ENCODE measurements around the gene C1QL2.

The C1QL2 gene

GRCh38 chr2:119155633-119156032 is 2.9 kb downstream of the C1QL2 start:
- Histone ChIP-seq H3K4me1 (ENCODE audit: insufficient read depth, insufficient read length) (peaks cover 2% of the 10 kb centered on the region), H3K4me3 (ENCODE audit: insufficient read length, low read depth) (peak overlapping the region; percentile 62), H3K27me3 (ENCODE audit: insufficient read depth, insufficient read length) (peaks cover 44% of the 10 kb centered on the region), H3K36me3 (ENCODE audit: insufficient read depth, insufficient read length, low read length) (no peaks in the 10 kb centered on the region), H3K9ac (ENCODE audit: insufficient read length, low read depth) (peak overlapping the region; percentile 77), H3K9me3 (ENCODE audit: insufficient read depth, low read length) (no peaks in the 10 kb centered on the region)
- DNase-seq (ENCODE audit: low read depth, low spot score) = peak; percentile 94
- TF ChIP-seq ZNF274 (IDR thresholded peaks at IDR 0.05; ENCODE audit: low read depth, low read length) (no peak), YY1 (IDR thresholded peaks at IDR 0.05; ENCODE audit: insufficient read depth, insufficient read length) (no peak), SUZ12 (IDR thresholded peaks at IDR 0.05; ENCODE audit: extremely low read depth, insufficient read depth, insufficient read length) (no peak)

GRCh38 chr2:119154076-119154475 is 4.5 kb downstream of the C1QL2 start:
- Histone ChIP-seq H3K36me3 (ENCODE audit: insufficient read depth, insufficient read length, low read length) (no peaks in the 10 kb centered on the region), H3K27me3 (ENCODE audit: insufficient read depth, insufficient read length) (peaks cover 32% of the 10 kb centered on the region)
- no peak for DNase-seq (ENCODE audit: low read depth, low spot score)

GRCh38 chr2:119149611-119150010 is 8.9 kb downstream of the C1QL2 start:
- DNase-seq (ENCODE audit: low read depth, low spot score) = no peak
- H3K27me3 ChIP-seq (ENCODE audit: insufficient read depth, insufficient read length) = peaks cover 3% of the 10 kb centered on the region
- H3K9ac ChIP-seq (ENCODE audit: insufficient read length, low read depth) = no peak overlapping the region

More at GRCh38 chr2:119154076-119154475, 4.5 kb downstream of the C1QL2 start:
- Histone ChIP-seq H3K9ac (ENCODE audit: insufficient read length, low read depth) (no peak overlapping the region), H3K9me3 (ENCODE audit: insufficient read depth, low read length) (no peaks in the 10 kb centered on the region), H3K4me3 (ENCODE audit: insufficient read length, low read depth) (no peak overlapping the region), H3K4me1 (ENCODE audit: insufficient read depth, insufficient read length) (peaks cover 2% of the 10 kb centered on the region)
- TF ChIP-seq SUZ12 (IDR thresholded peaks at IDR 0.05; ENCODE audit: extremely low read depth, insufficient read depth, insufficient read length) (no peak), YY1 (IDR thresholded peaks at IDR 0.05; ENCODE audit: insufficient read depth, insufficient read length) (no peak), ZNF274 (IDR thresholded peaks at IDR 0.05; ENCODE audit: low read depth, low read length) (no peak)

GRCh38 chr2:119147776-119148715 is 10.5 kb downstream of the C1QL2 start:
- Histone ChIP-seq H3K9ac (ENCODE audit: insufficient read length, low read depth) (no peak overlapping the region), H3K36me3 (ENCODE audit: insufficient read depth, insufficient read length, low read length) (no peaks in the 10 kb centered on the region), H3K4me3 (ENCODE audit: insufficient read length, low read depth) (no peak overlapping the region), H3K27me3 (ENCODE audit: insufficient read depth, insufficient read length) (peaks cover 3% of the 10 kb centered on the region), H3K9me3 (ENCODE audit: insufficient read depth, low read length) (no peaks in the 10 kb centered on the region), H3K4me1 (ENCODE audit: insufficient read depth, insufficient read length) (peaks cover 4% of the 10 kb centered on the region)
- DNase-seq (ENCODE audit: low read depth, low spot score) = peak; percentile 88
- TF ChIP-seq YY1 (IDR thresholded peaks at IDR 0.05; ENCODE audit: insufficient read depth, insufficient read length) (no peak), SUZ12 (IDR thresholded peaks at IDR 0.05; ENCODE audit: extremely low read depth, insufficient read depth, insufficient read length) (no peak), ZNF274 (IDR thresholded peaks at IDR 0.05; ENCODE audit: low read depth, low read length) (no peak)

More at GRCh38 chr2:119149611-119150010, 8.9 kb downstream of the C1QL2 start:
- Histone ChIP-seq H3K4me3 (ENCODE audit: insufficient read length, low read depth) (no peak overlapping the region), H3K4me1 (ENCODE audit: insufficient read depth, insufficient read length) (peaks cover 4% of the 10 kb centered on the region), H3K9me3 (ENCODE audit: insufficient read depth, low read length) (no peaks in the 10 kb centered on the region), H3K36me3 (ENCODE audit: insufficient read depth, insufficient read length, low read length) (no peaks in the 10 kb centered on the region)
- TF ChIP-seq ZNF274 (IDR thresholded peaks at IDR 0.05; ENCODE audit: low read depth, low read length) = no peak
- TF ChIP-seq SUZ12 (IDR thresholded peaks at IDR 0.05; ENCODE audit: extremely low read depth, insufficient read depth, insufficient read length) = no peak
- TF ChIP-seq YY1 (IDR thresholded peaks at IDR 0.05; ENCODE audit: insufficient read depth, insufficient read length) = no peak

GRCh38 chr2:119144806-119145205 is 13.7 kb downstream of the C1QL2 start:
- Histone ChIP-seq H3K27me3 (ENCODE audit: insufficient read depth, insufficient read length) (peaks cover under 1% of the 10 kb centered on the region), H3K36me3 (ENCODE audit: insufficient read depth, insufficient read length, low read length) (no peaks in the 10 kb centered on the region), H3K9me3 (ENCODE audit: insufficient read depth, low read length) (no peaks in the 10 kb centered on the region), H3K4me3 (ENCODE audit: insufficient read length, low read depth) (no peak overlapping the region), H3K4me1 (ENCODE audit: insufficient read depth, insufficient read length) (peaks cover 4% of the 10 kb centered on the region), H3K9ac (ENCODE audit: insufficient read length, low read depth) (no peak overlapping the region)
- no peak for DNase-seq (ENCODE audit: low read depth, low spot score)
- no peak for TF ChIP-seq YY1 (IDR thresholded peaks at IDR 0.05; ENCODE audit: insufficient read depth, insufficient read length)
- no peak for TF ChIP-seq SUZ12 (IDR thresholded peaks at IDR 0.05; ENCODE audit: extremely low read depth, insufficient read depth, insufficient read length)
- no peak for TF ChIP-seq ZNF274 (IDR thresholded peaks at IDR 0.05; ENCODE audit: low read depth, low read length)

GRCh38 chr2:119142824-119143223 is 15.7 kb downstream of the C1QL2 start:
- Histone ChIP-seq H3K9me3 (ENCODE audit: insufficient read depth, low read length) (no peaks in the 10 kb centered on the region), H3K9ac (ENCODE audit: insufficient read length, low read depth) (no peak overlapping the region), H3K36me3 (ENCODE audit: insufficient read depth, insufficient read length, low read length) (no peaks in the 10 kb centered on the region), H3K27me3 (ENCODE audit: insufficient read depth, insufficient read length) (no peaks in the 10 kb centered on the region), H3K4me3 (ENCODE audit: insufficient read length, low read depth) (no peak overlapping the region), H3K4me1 (ENCODE audit: insufficient read depth, insufficient read length) (peaks cover 2% of the 10 kb centered on the region)
- TF ChIP-seq YY1 (IDR thresholded peaks at IDR 0.05; ENCODE audit: insufficient read depth, insufficient read length) = no peak
- TF ChIP-seq SUZ12 (IDR thresholded peaks at IDR 0.05; ENCODE audit: extremely low read depth, insufficient read depth, insufficient read length) = no peak
- TF ChIP-seq ZNF274 (IDR thresholded peaks at IDR 0.05; ENCODE audit: low read depth, low read length) = no peak
- no peak for DNase-seq (ENCODE audit: low read depth, low spot score)

- TF ChIP-seq ZNF274 (IDR thresholded peaks at IDR 0.05; ENCODE audit: low read depth, low read length) (no peak), YY1 (IDR thresholded peaks at IDR 0.05; ENCODE audit: insufficient read depth, insufficient read length) (no peak), SUZ12 (IDR thresholded peaks at IDR 0.05; ENCODE audit: extremely low read depth, insufficient read depth, insufficient read length) (no peak)
- no peak overlapping the region for H3K4me3 ChIP-seq (ENCODE audit: insufficient read length, low read depth)
- H3K27me3 ChIP-seq (ENCODE audit: insufficient read depth, insufficient read length) = no peaks in the 10 kb centered on the region
- DNase-seq (ENCODE audit: low read depth, low spot score) = no peak
- H3K9me3 ChIP-seq (ENCODE audit: insufficient read depth, low read length) = no peaks in the 10 kb centered on the region
- H3K36me3 ChIP-seq (ENCODE audit: insufficient read depth, insufficient read length, low read length) = no peaks in the 10 kb centered on the region
- no peak overlapping the region for H3K9ac ChIP-seq (ENCODE audit: insufficient read length, low read depth)
- peaks cover 4% of the 10 kb centered on the region for H3K4me1 ChIP-seq (ENCODE audit: insufficient read depth, insufficient read length)
Measured at GRCh38 chr2:119137502-119137901, 21.0 kb downstream of the C1QL2 start.
